ENCODE results near the gene RAB44. TPM values are rescaled to one million over a fixed set of nuclear protein-coding genes. Genes with fewer than 3 reads are reported as not detected.

RAB44 gene
- total and polyA plus RNA-seq, 7 donors = under 0.01 to 0.71 (median 0.17) TPM; not detected in 3

DNA sequence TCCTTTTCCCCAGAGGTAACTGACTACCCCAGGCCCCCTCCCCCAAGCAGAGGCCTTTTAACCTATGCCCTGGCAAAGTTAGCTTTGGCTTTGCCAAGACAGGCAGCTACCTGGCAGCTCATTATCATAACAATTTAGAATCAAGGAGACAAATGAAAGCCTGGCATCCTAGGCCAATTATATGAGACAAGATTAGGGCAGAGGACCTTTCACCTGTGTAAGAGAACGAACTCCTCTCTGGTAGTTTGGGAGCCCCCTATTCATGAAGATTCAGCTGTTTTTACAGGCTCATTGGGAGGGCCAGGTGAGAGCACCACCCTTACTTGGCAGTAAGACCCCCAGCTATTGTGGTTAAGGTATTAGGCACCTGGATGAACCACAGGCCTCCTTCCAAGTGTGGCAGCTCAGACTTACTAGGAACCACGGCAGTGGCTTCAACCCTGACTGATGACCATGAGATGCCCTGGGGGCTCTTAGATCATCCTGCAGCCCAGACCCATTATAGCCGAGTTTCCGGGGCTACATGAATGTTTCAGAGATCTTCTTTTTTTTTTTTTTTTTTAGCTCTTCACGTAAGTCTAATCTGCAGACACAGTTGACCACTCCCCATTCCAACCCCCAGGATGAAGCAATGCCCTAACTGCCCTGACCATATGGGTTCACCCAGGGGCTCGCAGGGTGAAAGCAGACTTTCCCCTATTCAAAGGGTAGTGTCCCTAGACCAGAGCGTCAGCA lies 56.2 kb downstream of the RAB44 start:
- Histone ChIP-seq H3K27me3 (no peaks in the 10 kb centered on the region), H3K4me1 (peaks cover 0 to 2% (median under 1%) of the 10 kb centered on the region in 4 donors), H3K27ac (no peak overlapping the region), H3K4me3 (no peak overlapping the region), H3K9me3 (peaks cover 0 to 2% (median 0%) of the 10 kb centered on the region in 4 donors), H3K36me3 (no peaks in the 10 kb centered on the region)
- DNase-seq = no peak
- WGBS, 2 donors = 82 to 83% methylated on average over 7 of the region's 7 CpGs
- intact Hi-C loops (cut with DNase I) = no loop called here
- TF ChIP-seq, protein P1, sequence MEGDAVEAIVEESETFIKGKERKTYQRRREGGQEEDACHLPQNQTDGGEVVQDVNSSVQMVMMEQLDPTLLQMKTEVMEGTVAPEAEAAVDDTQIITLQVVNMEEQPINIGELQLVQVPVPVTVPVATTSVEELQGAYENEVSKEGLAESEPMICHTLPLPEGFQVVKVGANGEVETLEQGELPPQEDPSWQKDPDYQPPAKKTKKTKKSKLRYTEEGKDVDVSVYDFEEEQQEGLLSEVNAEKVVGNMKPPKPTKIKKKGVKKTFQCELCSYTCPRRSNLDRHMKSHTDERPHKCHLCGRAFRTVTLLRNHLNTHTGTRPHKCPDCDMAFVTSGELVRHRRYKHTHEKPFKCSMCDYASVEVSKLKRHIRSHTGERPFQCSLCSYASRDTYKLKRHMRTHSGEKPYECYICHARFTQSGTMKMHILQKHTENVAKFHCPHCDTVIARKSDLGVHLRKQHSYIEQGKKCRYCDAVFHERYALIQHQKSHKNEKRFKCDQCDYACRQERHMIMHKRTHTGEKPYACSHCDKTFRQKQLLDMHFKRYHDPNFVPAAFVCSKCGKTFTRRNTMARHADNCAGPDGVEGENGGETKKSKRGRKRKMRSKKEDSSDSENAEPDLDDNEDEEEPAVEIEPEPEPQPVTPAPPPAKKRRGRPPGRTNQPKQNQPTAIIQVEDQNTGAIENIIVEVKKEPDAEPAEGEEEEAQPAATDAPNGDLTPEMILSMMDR (IDR thresholded peaks at IDR 0.05) = no peak
- TF ChIP-seq POLR2AphosphoS5 (IDR thresholded peaks at IDR 0.05) = no peak
- no peak for TF ChIP-seq EP300 (IDR thresholded peaks at IDR 0.05)
- no peak for TF ChIP-seq POLR2A (IDR thresholded peaks at IDR 0.05)

DNA sequence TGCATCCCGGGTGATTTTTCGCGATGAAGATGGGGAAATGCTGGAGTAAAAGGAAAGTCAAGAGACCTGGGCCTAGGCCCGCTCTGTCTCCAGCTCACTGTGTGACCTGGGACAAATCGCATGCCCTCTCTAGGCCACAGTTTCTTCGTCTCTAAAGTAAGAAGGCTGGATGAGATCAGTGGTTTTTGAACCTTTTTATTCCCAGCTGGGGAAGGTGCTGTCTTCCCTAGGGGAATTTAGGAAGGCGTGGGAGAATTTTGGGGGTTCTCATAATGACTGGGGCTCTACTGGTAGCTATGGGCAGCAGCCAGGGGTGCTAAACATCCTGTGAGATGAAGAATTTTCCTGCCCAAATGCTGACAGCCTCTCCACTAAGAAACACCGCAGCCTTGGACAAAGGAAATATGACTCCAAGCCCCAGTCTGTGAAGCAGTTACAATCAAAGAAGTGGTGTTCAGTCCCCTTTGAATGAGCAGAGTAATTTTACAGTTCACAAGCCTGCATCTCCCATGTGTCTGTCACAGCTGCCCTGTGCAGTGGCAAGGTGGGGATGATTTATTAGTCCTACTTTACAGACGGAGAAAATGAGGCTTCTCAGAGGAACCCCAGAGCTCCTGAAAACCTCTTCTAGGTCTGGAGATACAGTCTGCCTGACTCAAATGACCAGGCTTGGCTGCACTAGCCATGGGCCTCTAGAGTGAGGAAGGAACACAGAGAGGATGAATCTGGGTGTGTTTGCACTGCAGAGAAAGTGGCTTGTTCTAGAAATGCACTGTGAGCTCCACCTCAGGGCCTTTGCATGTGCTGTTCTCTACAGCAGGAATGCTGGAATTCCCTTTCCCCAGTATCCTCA lies 57.2 kb downstream of the RAB44 start:
- 92 to 93% methylated on average over 9 of the region's 9 CpGs for WGBS, 2 donors
- intact Hi-C loops (cut with DNase I) = loop anchor here (5.0 kb wide), 2 partner anchors 73 to 333 kb away; no protein-coding TSS in a partner anchor

DNA sequence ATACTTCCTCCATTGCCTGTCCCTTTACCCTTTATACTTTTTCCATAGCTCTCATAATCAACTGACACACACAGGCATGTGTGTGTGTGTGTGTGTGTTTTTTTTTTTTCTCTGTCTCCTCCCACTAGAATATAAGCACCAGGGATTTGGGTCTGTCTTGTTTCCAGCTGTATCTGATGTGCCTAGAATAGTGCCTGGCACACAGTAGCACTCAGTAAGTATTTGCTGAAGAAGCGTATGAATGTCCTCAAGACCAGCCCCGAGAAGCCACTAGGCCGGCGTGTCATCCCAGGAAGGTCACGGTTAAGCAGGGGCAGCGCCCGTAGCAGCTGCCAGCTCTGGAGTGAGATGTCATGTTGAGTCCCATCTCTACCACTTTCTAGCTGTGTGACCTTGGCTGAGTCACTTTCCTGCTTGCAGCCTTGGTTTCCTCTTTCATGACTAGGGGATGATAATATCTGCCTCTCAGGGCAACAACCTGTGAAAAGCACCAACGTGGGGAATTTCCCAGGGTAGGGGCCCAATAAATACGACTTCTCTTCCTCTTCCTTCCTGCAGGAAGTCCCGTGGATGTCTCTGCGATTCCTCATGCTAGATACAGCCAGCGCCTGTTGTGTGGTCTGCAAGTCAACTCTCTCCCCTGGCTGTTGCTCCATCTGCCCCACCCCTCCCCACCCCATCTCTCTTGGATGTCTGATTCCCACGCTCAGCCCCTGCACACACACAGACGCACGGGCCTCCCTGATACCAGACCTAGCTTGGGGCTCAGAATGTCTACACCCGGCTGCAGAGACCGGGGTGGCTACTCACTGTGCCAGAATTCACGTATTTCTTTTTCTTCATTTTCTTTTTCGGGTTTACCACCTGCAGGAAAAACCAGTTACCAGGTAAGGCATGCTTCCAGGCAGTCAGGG lies 58.1 kb downstream of the RAB44 start:
- peaks cover 0 to 8% (median 6%) of the 10 kb centered on the region in 4 donors for H3K4me1 ChIP-seq
- no peaks in the 10 kb centered on the region for H3K9me3 ChIP-seq
- no peak overlapping the region for H3K27ac ChIP-seq
- DNase-seq = no peak
- H3K27me3 ChIP-seq = no peaks in the 10 kb centered on the region
- 38 to 47% methylated on average over 19 of the region's 19 CpGs for WGBS, 2 donors
- intact Hi-C loops (cut with DNase I) = loop anchor here (5.0 kb wide), 2 partner anchors 73 to 333 kb away; no protein-coding TSS in a partner anchor
- TF ChIP-seq POLR2A (IDR thresholded peaks at IDR 0.05) = no peak
- no peak for TF ChIP-seq EP300 (IDR thresholded peaks at IDR 0.05)
- TF ChIP-seq POLR2AphosphoS5 (IDR thresholded peaks at IDR 0.05) = peak in 1 of 4 donors; percentile 3
- no peaks in the 10 kb centered on the region for H3K36me3 ChIP-seq
- no peak overlapping the region for H3K4me3 ChIP-seq

More for the DNA sequence above, 57.2 kb downstream of the RAB44 start:
- no peak for DNase-seq
- no peak overlapping the region for H3K27ac ChIP-seq
- TF ChIP-seq POLR2A (IDR thresholded peaks at IDR 0.05) (no peak), EP300 (IDR thresholded peaks at IDR 0.05) (no peak), POLR2AphosphoS5 (IDR thresholded peaks at IDR 0.05) (no peak)
- TF ChIP-seq, protein P1 (IDR thresholded peaks at IDR 0.05) = no peak
- H3K9me3 ChIP-seq = no peaks in the 10 kb centered on the region
- H3K27me3 ChIP-seq = no peaks in the 10 kb centered on the region
- no peak overlapping the region for H3K4me3 ChIP-seq
- H3K4me1 ChIP-seq = peaks cover 0 to 8% (median 6%) of the 10 kb centered on the region in 4 donors
- H3K36me3 ChIP-seq = no peaks in the 10 kb centered on the region

DNA sequence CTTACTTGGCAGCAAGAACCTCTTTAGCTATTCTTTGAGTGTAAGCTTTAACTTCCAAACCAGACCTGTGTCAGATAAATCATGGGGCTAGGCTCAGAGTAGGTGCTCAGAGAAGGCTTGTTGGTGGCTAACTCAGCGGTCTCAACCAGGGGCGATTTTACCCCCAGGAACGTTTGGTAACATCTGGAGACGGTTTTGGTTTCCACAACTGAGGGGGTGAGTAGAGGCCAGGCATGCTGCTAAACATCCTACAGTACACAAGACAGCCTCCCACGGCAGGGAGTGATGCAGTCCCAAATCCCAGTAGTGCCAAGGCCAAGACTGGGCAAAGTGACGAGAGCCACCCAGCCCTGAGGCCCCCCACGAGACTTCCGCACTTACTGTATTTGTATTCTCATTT lies 59.2 kb downstream of the RAB44 start:
- Histone ChIP-seq H3K27ac (peak overlapping the region in 1 of 4 donors; percentile 14), H3K4me1 (peaks cover 0 to 8% (median 6%) of the 10 kb centered on the region in 4 donors), H3K4me3 (no peak overlapping the region), H3K36me3 (no peaks in the 10 kb centered on the region), H3K27me3 (no peaks in the 10 kb centered on the region), H3K9me3 (no peaks in the 10 kb centered on the region)
- DNase-seq = no peak
- intact Hi-C loops (cut with DNase I) = loop anchor here (5.0 kb wide), 2 partner anchors 74 to 334 kb away; no protein-coding TSS in a partner anchor
- 74 to 76% methylated on average over 8 of the region's 8 CpGs for WGBS, 2 donors
- TF ChIP-seq POLR2A (IDR thresholded peaks at IDR 0.05) (no peak), EP300 (IDR thresholded peaks at IDR 0.05) (no peak), POLR2AphosphoS5 (IDR thresholded peaks at IDR 0.05) (no peak)
- TF ChIP-seq, protein P1 (IDR thresholded peaks at IDR 0.05) = no peak
